Astrocyte of the spinal cord (primary cell): ENCODE measurements around the gene TTC39A.

Source experiments
- DNase-seq: peaks from one replicate; pipeline ENCODE4 v3.0.0; 2011; ENCODE audit warnings: low read depth, low spot score
- H3K4me3 ChIP-seq: 2 replicates; pipeline ENCODE4 v1.5.1; 2011; ENCODE audit warnings: low read depth, mild to moderate bottlenecking, low read length, moderate library complexity
- CTCF ChIP-seq: IDR thresholded peaks from 2 replicates; pipeline ENCODE4 v1.5.1; 2012; ENCODE audit warnings: low read depth, mild to moderate bottlenecking, low read length, inconsistent platforms
- in situ Hi-C: cut with HindIII; loops from 2 replicates; pipeline ENCODE4 v1.10.0; 2017; ENCODE audit warnings: low sequenced_read_pairs

TTC39A gene

GRCh38 chr1:51359879-51360278 is 29.5 kb upstream of the TTC39A start:
- no peak for TF ChIP-seq CTCF
- in situ Hi-C loops = no loop called here
- DNase-seq = no peak
- no peak overlapping the region for H3K4me3 ChIP-seq

- no peak overlapping the region for H3K4me3 ChIP-seq
- in situ Hi-C loops = no loop called here
- TF ChIP-seq CTCF = no peak
- DNase-seq = no peak
Measured at GRCh38 chr1:51355382-51355781, 25.0 kb upstream of the TTC39A start.

GRCh38 chr1:51354416-51354815 is 24.1 kb upstream of the TTC39A start:
- no peak for TF ChIP-seq CTCF
- no peak for DNase-seq
- H3K4me3 ChIP-seq = no peak overlapping the region
- in situ Hi-C loops = no loop called here

- TF ChIP-seq CTCF = no peak
- in situ Hi-C loops = no loop called here
- no peak for DNase-seq
- no peak overlapping the region for H3K4me3 ChIP-seq
Measured at GRCh38 chr1:51351907-51352306, 21.5 kb upstream of the TTC39A start.

GRCh38 chr1:51349862-51350261 is 19.5 kb upstream of the TTC39A start:
- in situ Hi-C loops = no loop called here
- TF ChIP-seq CTCF = no peak
- no peak overlapping the region for H3K4me3 ChIP-seq
- DNase-seq = no peak

GRCh38 chr1:51348147-51348527 is 17.8 kb upstream of the TTC39A start:
- in situ Hi-C loops = no loop called here
- DNase-seq = no peak
- no peak overlapping the region for H3K4me3 ChIP-seq
- no peak for TF ChIP-seq CTCF
